ENCODE results near the gene GSC2.

The GSC2 gene

DNA sequence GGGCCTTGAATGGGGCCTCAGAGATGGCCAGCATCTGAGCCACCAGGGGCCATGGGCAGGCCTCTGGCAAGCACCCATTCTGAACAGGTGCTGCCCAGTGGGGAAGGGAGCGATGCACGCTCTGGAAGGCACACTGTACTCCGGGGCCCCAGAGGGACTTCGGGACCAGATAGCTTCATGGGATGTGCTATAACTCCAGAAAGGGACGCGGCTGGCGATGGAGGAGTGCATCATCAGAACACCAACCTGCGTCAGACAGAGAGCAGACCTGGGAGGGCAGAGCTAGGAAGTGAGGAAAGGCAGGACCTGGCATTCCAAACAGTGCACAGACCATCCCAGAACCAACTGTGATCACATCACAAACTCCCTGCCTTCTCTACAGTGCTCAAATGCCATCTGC, 44.6 kb downstream of the GSC2 start:
- in situ Hi-C loops (cut with HindIII; ENCODE audit: low sequenced_read_pairs) = no loop called here
- DNase-seq (ENCODE audit: low read depth) = no peak
- H3K4me3 ChIP-seq (ENCODE audit: low read depth, low read length) = no peak overlapping the region
- TF ChIP-seq, protein P1, sequence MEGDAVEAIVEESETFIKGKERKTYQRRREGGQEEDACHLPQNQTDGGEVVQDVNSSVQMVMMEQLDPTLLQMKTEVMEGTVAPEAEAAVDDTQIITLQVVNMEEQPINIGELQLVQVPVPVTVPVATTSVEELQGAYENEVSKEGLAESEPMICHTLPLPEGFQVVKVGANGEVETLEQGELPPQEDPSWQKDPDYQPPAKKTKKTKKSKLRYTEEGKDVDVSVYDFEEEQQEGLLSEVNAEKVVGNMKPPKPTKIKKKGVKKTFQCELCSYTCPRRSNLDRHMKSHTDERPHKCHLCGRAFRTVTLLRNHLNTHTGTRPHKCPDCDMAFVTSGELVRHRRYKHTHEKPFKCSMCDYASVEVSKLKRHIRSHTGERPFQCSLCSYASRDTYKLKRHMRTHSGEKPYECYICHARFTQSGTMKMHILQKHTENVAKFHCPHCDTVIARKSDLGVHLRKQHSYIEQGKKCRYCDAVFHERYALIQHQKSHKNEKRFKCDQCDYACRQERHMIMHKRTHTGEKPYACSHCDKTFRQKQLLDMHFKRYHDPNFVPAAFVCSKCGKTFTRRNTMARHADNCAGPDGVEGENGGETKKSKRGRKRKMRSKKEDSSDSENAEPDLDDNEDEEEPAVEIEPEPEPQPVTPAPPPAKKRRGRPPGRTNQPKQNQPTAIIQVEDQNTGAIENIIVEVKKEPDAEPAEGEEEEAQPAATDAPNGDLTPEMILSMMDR (IDR thresholded peaks at IDR 0.05; ENCODE audit: low read depth, low read length, missing control alignments) = no peak

DNA sequence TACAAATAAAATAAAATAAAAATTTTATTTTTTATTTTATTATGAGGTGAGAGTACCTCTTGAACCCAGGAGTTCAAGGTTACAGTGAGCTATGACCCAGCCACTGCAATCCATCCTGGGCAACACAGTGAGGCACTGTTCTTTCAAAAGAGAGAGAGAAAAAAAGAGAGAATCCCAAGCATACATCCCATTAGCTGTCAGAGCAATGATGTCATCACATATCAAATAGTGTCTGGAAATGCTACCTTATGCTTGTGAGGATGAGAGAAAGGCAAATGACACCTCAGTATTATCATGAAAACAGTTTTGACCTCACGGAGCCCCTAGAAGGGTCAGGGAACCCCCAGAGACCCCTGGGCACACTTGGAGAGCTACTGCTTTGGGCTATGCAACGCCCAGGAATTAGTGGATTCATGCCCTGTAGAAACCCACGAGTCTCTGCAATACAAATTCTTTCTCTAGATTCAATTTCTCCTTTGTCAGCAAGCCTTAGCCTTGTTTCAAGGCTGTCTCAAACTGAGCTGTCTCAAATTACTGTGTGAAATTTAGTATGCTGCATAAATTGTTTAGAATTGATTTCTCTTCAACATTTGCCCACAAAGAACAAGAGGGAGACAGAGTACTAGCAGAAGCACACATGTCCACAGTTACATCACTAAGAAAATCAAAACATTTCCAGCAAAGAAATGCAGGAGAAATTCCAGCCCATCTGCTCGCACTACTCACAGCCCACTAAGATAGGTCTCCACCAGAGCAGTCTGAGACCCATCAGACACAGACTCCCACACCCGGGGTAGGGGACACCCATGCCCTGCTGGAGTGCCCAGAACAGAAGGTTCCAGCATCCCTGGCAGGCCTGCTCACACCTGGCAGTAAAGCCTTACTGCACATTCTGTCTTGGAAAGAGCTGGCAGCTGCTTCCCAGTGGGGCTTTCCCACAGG, 45.9 kb downstream of the GSC2 start:
- TF ChIP-seq, protein P1 (IDR thresholded peaks at IDR 0.05; ENCODE audit: low read depth, low read length, missing control alignments) = no peak
- H3K4me3 ChIP-seq (ENCODE audit: low read depth, low read length) = no peak overlapping the region
- in situ Hi-C loops (cut with HindIII; ENCODE audit: low sequenced_read_pairs) = no loop called here
- DNase-seq (ENCODE audit: low read depth) = peak; percentile 42

DNA sequence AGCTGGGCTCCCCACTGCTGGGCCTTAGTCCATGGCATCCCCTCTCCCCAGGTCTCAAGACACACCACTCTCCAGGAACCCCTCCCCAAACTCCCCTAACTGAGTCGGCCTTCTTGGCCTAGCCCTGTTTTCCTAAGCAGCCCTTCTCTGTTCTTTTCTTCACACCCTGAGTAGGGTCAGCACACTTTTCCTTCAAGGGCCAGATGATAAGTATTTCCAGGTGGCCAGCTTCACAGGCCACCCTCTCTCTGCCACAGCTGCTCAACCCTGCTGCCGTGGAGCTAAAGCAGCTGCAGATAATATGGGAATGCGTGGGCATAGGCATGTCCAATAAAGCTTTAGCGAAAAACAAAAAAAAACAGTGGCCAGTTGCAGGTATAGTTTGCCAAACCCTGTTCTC, 51.9 kb downstream of the GSC2 start:
- no peak overlapping the region for H3K4me3 ChIP-seq (ENCODE audit: low read depth, low read length)
- in situ Hi-C loops (cut with HindIII; ENCODE audit: low sequenced_read_pairs) = no loop called here
- TF ChIP-seq, protein P1 (IDR thresholded peaks at IDR 0.05; ENCODE audit: low read depth, low read length, missing control alignments) = no peak
- no peak for DNase-seq (ENCODE audit: low read depth)

DNA sequence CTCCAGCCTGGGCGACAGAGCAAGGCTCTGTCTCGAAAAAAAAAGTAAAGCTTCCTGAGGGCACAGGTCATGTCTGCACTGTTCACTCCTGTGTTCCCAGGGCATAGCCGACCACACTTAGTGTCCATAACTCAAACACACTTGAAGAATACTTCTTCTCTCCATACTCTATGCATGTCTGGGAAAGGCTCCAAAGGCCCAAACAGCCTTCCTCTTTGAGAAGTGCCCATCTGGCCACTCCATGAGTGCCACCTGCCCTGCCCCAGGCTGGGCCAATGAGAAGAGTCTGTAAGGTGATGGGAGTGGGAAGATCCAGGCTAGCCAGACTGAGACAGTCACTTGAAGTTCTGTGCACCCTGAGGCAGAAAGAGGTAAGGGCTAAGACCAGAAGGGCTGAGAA, 52.6 kb downstream of the GSC2 start:
- TF ChIP-seq, protein P1 (IDR thresholded peaks at IDR 0.05; ENCODE audit: low read depth, low read length, missing control alignments) = no peak
- in situ Hi-C loops (cut with HindIII; ENCODE audit: low sequenced_read_pairs) = no loop called here
- DNase-seq (ENCODE audit: low read depth) = no peak
- H3K4me3 ChIP-seq (ENCODE audit: low read depth, low read length) = no peak overlapping the region

Data from astrocyte of the cerebellum (primary cell).